SU-DHL-6 (cell line): Measurements from ENCODE around the gene ATXN2.

Experiments
- CTCF ChIP-seq: fragments of 200-600 bp; sonication (generic); IDR thresholded peaks from one replicate; pipeline ENCODE4 v1.5.1; 2017; ENCODE audit warnings: antibody characterized with exemption, mild to moderate bottlenecking, low read length, moderate library complexity; ENCODE audit not compliant: insufficient read depth, poor library complexity, severe bottlenecking
- EZH2phosphoT487 ChIP-seq: fragments of 200-600 bp; sonication (generic), shearing (Covaris generic); conservative IDR thresholded peaks from 2 replicates; pipeline ENCODE4 v1.6.1; 2018; ENCODE audit warnings: mild to moderate bottlenecking, antibody characterized with exemption, low read length, moderate library complexity, mixed read lengths

DNA sequence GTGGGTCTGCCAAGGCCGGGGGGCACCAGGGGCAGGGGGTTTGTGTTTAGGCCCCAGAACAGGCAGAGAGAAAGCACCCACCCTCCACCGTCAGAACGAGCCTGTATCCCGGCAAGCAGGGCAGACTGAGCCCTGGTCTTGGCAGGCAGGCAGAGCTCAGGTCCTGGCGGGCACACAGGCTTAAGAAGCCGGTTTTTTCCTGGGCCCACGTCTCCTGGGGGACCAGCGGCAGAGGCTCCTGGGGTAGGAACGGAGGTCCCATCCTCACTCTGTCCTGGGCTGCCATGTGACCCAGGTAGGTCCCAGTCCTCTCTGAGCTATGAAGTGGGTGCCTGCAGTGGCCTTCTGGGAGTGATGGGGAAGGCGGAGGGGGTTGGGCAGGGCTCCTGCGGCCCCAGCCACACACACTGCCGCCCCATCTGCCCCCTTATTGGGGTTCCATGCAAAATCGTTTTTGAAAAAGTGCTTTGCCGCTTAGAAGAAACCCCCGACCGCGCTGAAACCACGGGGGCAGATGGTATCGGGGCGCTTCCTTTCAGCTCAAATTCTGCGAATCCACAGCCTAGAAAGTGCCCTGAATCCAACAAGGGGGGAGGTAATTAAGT lies 169.2 kb downstream of the ATXN2 start:
- TF ChIP-seq CTCF (no peak), EZH2phosphoT487 (no peak)
